H1 (cell line): ENCODE results near the gene CENPV. TPM values are rescaled to one million over a fixed set of nuclear protein-coding genes. Genes with fewer than 3 reads are reported as not detected.
"Not testable (repeated sequence)": the region's sequence is repeated elsewhere in the genome, so short reads cannot be mapped to it uniquely, and the experiment has no call there.

Experiments used
- CTCF ChIA-PET: fragments of 300-600 bp; sonication (Branson Sonifier 250); formaldehyde crosslinking; loops from one replicate; lab custom pipeline; 2021; ENCODE audit not compliant: partially characterized antibody; lab: Charles Lee
- POLR2A ChIA-PET: fragments of 300-600 bp; sonication (Branson Sonifier 250); formaldehyde crosslinking; loops from one replicate; lab custom pipeline; 2021; ENCODE audit warnings: inconsistent platforms; ENCODE audit not compliant: partially characterized antibody; lab: Charles Lee
- DNase-seq, 2 experiments: peaks; one replicate each; pipeline versions ENCODE4 v3.0.0 to v3.0.0-alpha.2; 2010 to 2022; ENCODE audit warnings: low spot score in 2 of 2, low read depth in 1 of 2, mixed read lengths in 1 of 2
- FAIRE-seq: peaks from 2 replicates; lab custom pipeline; 2011; peaks lifted over from hg19 to GRCh38; lab: Jason Lieb, UNC
- H2AFZ ChIP-seq: 2 replicates; pipeline ENCODE4 v1.8.1; 2012; ENCODE audit warnings: low read length, inconsistent platforms
- H2AK5ac ChIP-seq: 2 replicates; pipeline ENCODE4 v1.6.1; 2013; ENCODE audit warnings: low read depth, low read length
- H2BK120ac ChIP-seq: replicated peaks from 2 replicates; pipeline ENCODE3; 2013; ENCODE audit warnings: low read depth, low read length, inconsistent platforms
- H2BK12ac ChIP-seq: 2 replicates; pipeline ENCODE4 v1.6.1; 2013; ENCODE audit warnings: low read depth, low read length
- H2BK15ac ChIP-seq: 2 replicates; pipeline ENCODE4 v1.6.1; 2013; ENCODE audit warnings: low read length
- H2BK20ac ChIP-seq: 2 replicates; pipeline ENCODE4 v1.6.1; 2013; ENCODE audit warnings: low read length
- H2BK5ac ChIP-seq: 2 replicates; pipeline ENCODE4 v1.6.1; 2013; ENCODE audit warnings: low read depth, low read length
- H3K14ac ChIP-seq: 2 replicates; pipeline ENCODE4 v1.6.1; 2013; ENCODE audit warnings: inconsistent platforms; ENCODE audit not compliant: insufficient read length
- H3K18ac ChIP-seq: 2 replicates; pipeline ENCODE4 v1.6.1; 2013; ENCODE audit warnings: low read length; ENCODE audit errors: extremely low read depth
- H3K23ac ChIP-seq: 2 replicates; pipeline ENCODE4 v1.6.1; 2013; ENCODE audit warnings: inconsistent platforms; ENCODE audit not compliant: insufficient read length
- H3K23me2 ChIP-seq: 2 replicates; pipeline ENCODE4 v1.6.1; 2013; ENCODE audit warnings: low read depth, low read length
- H3K27ac ChIP-seq: 2 replicates; pipeline ENCODE4 v1.6.1; 2011; ENCODE audit warnings: low read depth, low read length, inconsistent platforms
- H3K27me3 ChIP-seq, 4 experiments: replicated peaks in 1 of 4; 1 replicate in 1 of 4; 2 replicates in 3 of 4; pipeline versions ENCODE4 v1.6.1 to v1.8.1; 2011 to 2013; ENCODE audit warnings: low read length in 3 of 4, mild to moderate bottlenecking in 3 of 4, inconsistent platforms in 2 of 4, mixed read lengths in 2 of 4, moderate library complexity in 1 of 4; ENCODE audit not compliant: control insufficient read depth in 3 of 4, insufficient read depth in 3 of 4; ENCODE audit errors: extremely low read depth in 1 of 4
- H3K36me3 ChIP-seq, 4 experiments: 2 replicates each; pipeline versions ENCODE4 v1.6.1 to v1.8.1; 2011 to 2013; ENCODE audit warnings: mild to moderate bottlenecking in 4 of 4, low read length in 3 of 4, moderate library complexity in 2 of 4, control low read depth in 1 of 4, inconsistent platforms in 1 of 4; ENCODE audit not compliant: insufficient read depth in 4 of 4, control insufficient read depth in 2 of 4
- H3K4ac ChIP-seq: replicated peaks from 2 replicates; pipeline ENCODE3; 2013; ENCODE audit warnings: low read length, low read depth, mixed read lengths, inconsistent platforms; ENCODE audit not compliant: insufficient read length
- H3K4me1 ChIP-seq, 4 experiments: replicated peaks in 1 of 4; 1 replicate in 1 of 4; 2 replicates in 3 of 4; pipeline versions ENCODE4 v1.6.1 to v1.8.1; 2011 to 2013; ENCODE audit warnings: low read length in 3 of 4, inconsistent platforms in 2 of 4, mixed read lengths in 1 of 4; ENCODE audit not compliant: insufficient read depth in 4 of 4, control insufficient read depth in 3 of 4
- H3K4me2 ChIP-seq, 2 experiments: 2 replicates each; pipeline versions ENCODE4 v1.6.1 to v1.8.1; 2011 to 2013; ENCODE audit warnings: low read depth in 2 of 2, low read length in 2 of 2, control low read depth in 1 of 2, inconsistent platforms in 1 of 2, mild to moderate bottlenecking in 1 of 2; ENCODE audit not compliant: insufficient read depth in 1 of 2
- H3K4me3 ChIP-seq, 4 experiments: fragments of 200-600, 300-600 bp in 1 of 4; sonication (generic), shearing (Covaris generic), sonication (Bioruptor Twin) in 1 of 4; 2 replicates each; pipeline versions ENCODE4 v1.5.1 to v1.8.1; 2011 to 2016; ENCODE audit warnings: low read length in 4 of 4, low read depth in 3 of 4, control low read depth in 2 of 4, inconsistent platforms in 2 of 4, mild to moderate bottlenecking in 2 of 4, mixed read lengths in 1 of 4, moderate library complexity in 1 of 4; ENCODE audit not compliant: insufficient read depth in 2 of 4; ENCODE audit errors: extremely low read depth in 1 of 4
- H3K56ac ChIP-seq: replicated peaks from 2 replicates; pipeline ENCODE3; 2013; ENCODE audit warnings: low read depth, mild to moderate bottlenecking, mixed read lengths, low read length, inconsistent platforms; ENCODE audit not compliant: insufficient read length
- H3K79me1 ChIP-seq: 2 replicates; pipeline ENCODE4 v1.6.1; 2013; ENCODE audit warnings: low read depth, low read length, control low read depth
- H3K79me2 ChIP-seq, 2 experiments: 2 replicates each; pipeline versions ENCODE4 v1.6.1 to v1.8.1; 2012 to 2013; ENCODE audit warnings: low read length in 2 of 2, mild to moderate bottlenecking in 2 of 2, inconsistent platforms in 1 of 2; ENCODE audit not compliant: insufficient read depth in 2 of 2, control insufficient read depth in 1 of 2
- H3K9ac ChIP-seq, 4 experiments: replicated peaks in 1 of 4; 1 replicate in 1 of 4; 2 replicates in 3 of 4; pipeline versions ENCODE4 v1.6.1 to v1.8.1; 2011 to 2013; ENCODE audit warnings: low read depth in 3 of 4, low read length in 3 of 4, control low read depth in 2 of 4, mild to moderate bottlenecking in 2 of 4, moderate library complexity in 2 of 4, inconsistent platforms in 1 of 4; ENCODE audit errors: extremely low read depth in 1 of 4
- H3K9me3 ChIP-seq, 2 experiments: 2 replicates each; pipeline versions ENCODE4 v1.6.1 to v1.8.1; 2012 to 2013; ENCODE audit warnings: mild to moderate bottlenecking in 2 of 2, moderate library complexity in 2 of 2, control low read depth in 1 of 2, inconsistent platforms in 1 of 2, low read depth in 1 of 2, low read length in 1 of 2, mixed read lengths in 1 of 2; ENCODE audit not compliant: insufficient read depth in 2 of 2
- H4K20me1 ChIP-seq, 2 experiments: replicated peaks in 1 of 2; 2 replicates each; pipeline versions ENCODE3 to v1.8.1; 2011 to 2013; ENCODE audit warnings: inconsistent platforms in 2 of 2, low read length in 2 of 2, mild to moderate bottlenecking in 1 of 2; ENCODE audit not compliant: insufficient read depth in 2 of 2, control insufficient read depth in 1 of 2
- H4K5ac ChIP-seq: 2 replicates; pipeline ENCODE4 v1.6.1; 2013; ENCODE audit warnings: low read length, low read depth, mixed read lengths, inconsistent platforms; ENCODE audit not compliant: insufficient read length
- H4K8ac ChIP-seq: 2 replicates; pipeline ENCODE4 v1.8.0; 2013; ENCODE audit warnings: mild to moderate bottlenecking, moderate library complexity, low read length, inconsistent platforms; ENCODE audit not compliant: insufficient read depth; ENCODE audit errors: extremely low read depth
- H4K91ac ChIP-seq: replicated peaks from 2 replicates; pipeline ENCODE3; 2013; ENCODE audit warnings: low read length, mixed read lengths, inconsistent platforms; ENCODE audit not compliant: insufficient read length
- WGBS, 2 experiments: shearing (Covaris generic) in 1 of 2; methylation state at CpG; one replicate each; pipeline versions ENCODE4 v1.1.6 to v1.1.7; 2013 to 2015; ENCODE audit warnings: low lambda C conversion rate in 2 of 2, mixed read lengths in 2 of 2, inconsistent platforms in 1 of 2, low coverage in 1 of 2, missing lambda C conversion rate in 1 of 2; ENCODE audit not compliant: insufficient replicate concordance in 2 of 2, insufficient coverage in 1 of 2, insufficient read length in 1 of 2; ENCODE audit errors: extremely low coverage in 1 of 2, missing lambda C conversion rate in 1 of 2; 5-methylcytosine and 5-hydroxymethylcytosine counted together
- polyA plus RNA-seq, 7 experiments: library from polyadenylated mRNA; depleted of rRNA in 3 of 7; stranded (reverse) in 5 of 7; unstranded in 2 of 7; fragments of >200 nt in 5 of 7; fragments of 200-250 nt in 2 of 7; gene quantifications; 1 replicate in 5 of 7; 2 replicates in 1 of 7; 4 replicates in 1 of 7; pipeline versions ENCODE4 v1.2.1 to v1.2.3, GENCODE V29; 2011 to 2013; ENCODE audit warnings: missing spikeins in 2 of 7, mixed read lengths in 2 of 7
- total RNA-seq: library from RNA; stranded (reverse); fragmentation: NEBNext Ultra II Directional; extraction: Animal tissue kit (Norgen Biotek cat#: 25700); gene quantifications from 2 replicates; pipeline ENCODE4 v1.2.1, GENCODE V29; 2021

Gene CENPV
- total and polyA plus RNA-seq, 2 of the 8 experiments (the other 6 are each of a cell fraction or from before 2014, with no cell fraction given): 249 to 260 TPM

DNA sequence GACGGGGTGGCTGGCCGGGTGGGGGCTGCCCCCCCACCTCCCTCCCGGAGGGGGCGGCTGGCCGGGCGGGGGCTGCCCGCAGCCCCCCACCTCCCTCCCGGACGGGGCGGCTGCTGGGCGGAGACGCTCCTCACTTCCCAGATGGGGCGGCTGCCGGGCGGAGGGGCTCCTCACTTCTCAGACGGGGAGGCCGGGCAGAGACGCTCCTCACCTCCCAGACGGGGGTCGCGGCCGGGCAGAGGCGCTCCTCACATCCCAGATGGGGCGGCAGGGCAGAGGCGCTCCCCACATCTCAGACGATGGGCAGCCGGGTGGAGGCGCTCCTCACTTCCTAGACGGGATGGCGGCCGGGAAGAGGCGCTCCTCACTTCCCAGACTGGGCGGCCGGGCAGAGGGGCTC is 41.2 kb downstream of the CENPV start:
- H3K4me1 ChIP-seq, H4K8ac ChIP-seq, H2BK120ac ChIP-seq, H2BK5ac ChIP-seq, H3K9ac ChIP-seq, H3K36me3 ChIP-seq, H2BK12ac ChIP-seq, H3K79me2 ChIP-seq, H2AFZ ChIP-seq, H3K4ac ChIP-seq, H3K9me3 ChIP-seq, H3K18ac ChIP-seq, H3K4me3 ChIP-seq, H3K79me1 ChIP-seq, H2BK15ac ChIP-seq, H3K56ac ChIP-seq, H4K91ac ChIP-seq, H3K4me2 ChIP-seq, DNase-seq, H3K23me2 ChIP-seq, H4K20me1 ChIP-seq, H4K5ac ChIP-seq, H3K27ac ChIP-seq, H2BK20ac ChIP-seq, H3K27me3 ChIP-seq, H3K23ac ChIP-seq, H3K14ac ChIP-seq, POLR2A ChIA-PET, FAIRE-seq, H2AK5ac ChIP-seq: not testable (repeated sequence)
- WGBS, 2 experiments: 95% methylated on average over 11 of the region's 34 CpGs; no CpG with 5 or more reads in 1 of the 2 experiments
- CTCF ChIA-PET: interaction anchor here (9.2 kb wide), 1 partner anchor 8 kb away, joined by 44 read pairs; no protein-coding TSS in a partner anchor
